GM19452 (cell line): Measurements from ENCODE around the gene HK1.
"Not testable (repeated sequence)": the region's sequence is repeated elsewhere in the genome, so short reads cannot be mapped to it uniquely, and the experiment has no call there.

Experiments
- ATAC-seq: cut with Tn5 transposase; IDR thresholded peaks from one replicate; pipeline ENCODE4 v1.9.1; 2021; ENCODE audit not compliant: unreplicated experiment

HK1 gene

GRCh38 chr10:69325637-69326523, 47.6 kb downstream of the HK1 start:
- not testable (repeated sequence) for ATAC-seq

- no peak for ATAC-seq
These were observed 48.4 kb downstream of the HK1 start for GRCh38 chr10:69326692-69327091.

GRCh38 chr10:69327463-69328379, 49.4 kb downstream of the HK1 start:
- ATAC-seq: no peak

GRCh38 chr10:69328380-69328735, 50.1 kb downstream of the HK1 start:
- no peak for ATAC-seq

GRCh38 chr10:69328888-69329287, 50.6 kb downstream of the HK1 start:
- not testable (repeated sequence) for ATAC-seq

- ATAC-seq: no peak
These were observed 51.5 kb downstream of the HK1 start for GRCh38 chr10:69329721-69330178.

GRCh38 chr10:69331161-69331560, 52.9 kb downstream of the HK1 start:
- ATAC-seq: no peak

GRCh38 chr10:69332278-69333010, 54.1 kb downstream of the HK1 start:
- ATAC-seq: no peak

GRCh38 chr10:69333205-69333604, 54.9 kb downstream of the HK1 start:
- no peak for ATAC-seq

GRCh38 chr10:69333865-69334301, 55.6 kb downstream of the HK1 start:
- ATAC-seq: not testable (repeated sequence)

- ATAC-seq: no peak
These were observed 56.2 kb downstream of the HK1 start for GRCh38 chr10:69334302-69335062.

- no peak for ATAC-seq
These were observed 56.8 kb downstream of the HK1 start for GRCh38 chr10:69335063-69335587.

- ATAC-seq: no peak
These were observed 57.3 kb downstream of the HK1 start for GRCh38 chr10:69335613-69336012.

- ATAC-seq: no peak
These were observed 58.6 kb downstream of the HK1 start for GRCh38 chr10:69336952-69337295.

GRCh38 chr10:69337296-69338132, 59.2 kb downstream of the HK1 start:
- no peak for ATAC-seq

GRCh38 chr10:69338133-69338456, 59.8 kb downstream of the HK1 start:
- ATAC-seq: no peak

- ATAC-seq: no peak
These were observed 60.5 kb downstream of the HK1 start for GRCh38 chr10:69338547-69339450.

- no peak for ATAC-seq
These were observed 62.4 kb downstream of the HK1 start for GRCh38 chr10:69340695-69341094.
